Measurements from ENCODE around the gene HMGN4. TPM values are rescaled to one million over a fixed set of nuclear protein-coding genes. Genes with fewer than 3 reads are reported as not detected.
"Not testable (repeated sequence)": the region's sequence is repeated elsewhere in the genome, so short reads cannot be mapped to it uniquely, and the experiment has no call there.

HMGN4 gene
- total RNA-seq, 2 donors from 2014 or later, result 24.4 to 37.1 TPM

- no peak overlapping the region for H3K27ac ChIP-seq
- no peaks in the 10 kb centered on the region for H3K9me3 ChIP-seq
- peaks cover 6 to 23% of the 10 kb centered on the region in 2 donors for H3K27me3 ChIP-seq
- TF ChIP-seq POLR2A (IDR thresholded peaks at IDR 0.05), result no peak
- no peak for TF ChIP-seq CTCF (IDR thresholded peaks at IDR 0.05)
- H3K4me1 ChIP-seq, result peaks cover 8% of the 10 kb centered on the region
- ATAC-seq, result no peak
- no peaks in the 10 kb centered on the region for H3K36me3 ChIP-seq (replicated peaks in 1 of 2; ENCODE audit: insufficient read depth in 1 of 2, low read depth in 2 of 2)
- no peak for DNase-seq
- intact Hi-C loops (cut with DNase I), result no loop called here
- H3K4me3 ChIP-seq, result no peak overlapping the region
Observed at GRCh38 chr6:26502165-26502564, 36.0 kb upstream of the HMGN4 start.

DNA sequence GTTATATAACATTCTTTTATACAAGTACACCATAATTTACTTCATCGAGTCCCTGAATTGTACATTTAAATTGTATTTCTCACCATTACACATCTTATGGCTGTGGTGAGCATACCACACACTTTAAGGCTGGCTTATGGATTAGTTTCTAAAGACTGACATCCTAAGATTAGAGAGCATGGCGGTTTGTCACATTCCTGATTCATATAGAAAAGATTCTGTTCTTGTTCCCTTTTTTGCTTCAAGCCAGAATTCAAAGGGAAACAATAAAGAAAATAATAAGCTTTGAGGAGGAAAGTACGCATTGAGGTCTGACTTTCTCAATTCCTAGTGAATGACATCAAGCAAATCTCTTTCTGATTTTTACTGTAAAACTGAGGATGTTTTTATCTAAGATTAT, 35.5 kb upstream of the HMGN4 start:
- Histone ChIP-seq H3K27me3 (peaks cover 6 to 23% of the 10 kb centered on the region in 2 donors), H3K36me3 (replicated peaks in 1 of 2; ENCODE audit: insufficient read depth in 1 of 2, low read depth in 2 of 2) (no peaks in the 10 kb centered on the region), H3K4me3 (no peak overlapping the region), H3K9me3 (no peaks in the 10 kb centered on the region), H3K4me1 (peaks cover 8% of the 10 kb centered on the region), H3K27ac (no peak overlapping the region)
- DNase-seq (no peak), ATAC-seq (no peak)
- TF ChIP-seq POLR2A (IDR thresholded peaks at IDR 0.05), result no peak
- TF ChIP-seq CTCF (IDR thresholded peaks at IDR 0.05), result no peak
- intact Hi-C loops (cut with DNase I), result no loop called here
- WGBS, 2 donors, result 85 to 86% methylated on average over 3 of the region's 3 CpGs

GRCh38 chr6:26507658-26508057, 30.5 kb upstream of the HMGN4 start:
- no peaks in the 10 kb centered on the region for H3K9me3 ChIP-seq
- DNase-seq (no peak), ATAC-seq (no peak)
- no peaks in the 10 kb centered on the region for H3K4me1 ChIP-seq
- no peak overlapping the region for H3K4me3 ChIP-seq
- intact Hi-C loops (cut with DNase I), result no loop called here
- TF ChIP-seq POLR2A (IDR thresholded peaks at IDR 0.05) (no peak), CTCF (IDR thresholded peaks at IDR 0.05) (no peak)
- no peak overlapping the region for H3K27ac ChIP-seq
- peaks cover 0 to 6% of the 10 kb centered on the region in 2 donors for H3K27me3 ChIP-seq
- H3K36me3 ChIP-seq (replicated peaks in 1 of 2; ENCODE audit: insufficient read depth in 1 of 2, low read depth in 2 of 2), result no peaks in the 10 kb centered on the region
- whole genome bisulfite sequencing, 2 donors, result 46 to 47% methylated on average over 3 of the region's 3 CpGs

- intact Hi-C loops (cut with DNase I); H3K27ac ChIP-seq; H3K36me3 ChIP-seq (replicated peaks in 1 of 2; ENCODE audit: insufficient read depth in 1 of 2, low read depth in 2 of 2); ATAC-seq; H3K27me3 ChIP-seq; H3K4me1 ChIP-seq; DNase-seq; H3K4me3 ChIP-seq; H3K9me3 ChIP-seq: not testable (repeated sequence)
- WGBS, 2 donors, result 69 to 74% methylated on average over 8 of the region's 8 CpGs
Observed at GRCh38 chr6:26511033-26511432, 27.1 kb upstream of the HMGN4 start.

DNA sequence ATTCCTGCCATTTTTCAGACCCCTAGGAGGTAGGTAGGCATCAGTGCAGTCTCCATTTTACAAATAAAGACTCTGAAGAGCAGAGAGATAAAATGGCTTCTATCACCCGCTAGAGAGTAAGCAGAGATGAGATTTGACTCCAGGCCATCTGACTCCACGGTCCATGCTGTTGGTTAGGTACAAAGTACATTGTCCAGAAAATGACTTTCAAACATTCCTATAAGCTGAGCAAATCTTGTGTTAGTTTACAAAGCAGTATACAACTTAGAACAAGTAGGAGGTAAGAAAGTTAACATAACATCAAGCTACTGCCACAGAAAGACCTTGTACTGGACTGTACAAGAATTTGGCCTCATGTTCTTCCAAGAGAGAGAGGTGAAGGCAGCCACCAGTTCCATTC, 23.2 kb upstream of the HMGN4 start:
- Histone ChIP-seq H3K27ac (no peak overlapping the region), H3K9me3 (no peaks in the 10 kb centered on the region), H3K4me1 (peaks cover under 1% of the 10 kb centered on the region), H3K4me3 (no peak overlapping the region), H3K36me3 (replicated peaks in 1 of 2; ENCODE audit: insufficient read depth in 1 of 2, low read depth in 2 of 2) (no peaks in the 10 kb centered on the region), H3K27me3 (no peaks in the 10 kb centered on the region)
- TF ChIP-seq CTCF (IDR thresholded peaks at IDR 0.05) (no peak), POLR2A (IDR thresholded peaks at IDR 0.05) (no peak)
- ATAC-seq (no peak), DNase-seq (no peak)
- WGBS, 2 donors, result 59 to 60% methylated on average over 2 of the region's 2 CpGs
- intact Hi-C loops (cut with DNase I), result no loop called here
